ENCODE measurements around the gene TAS2R41. TPM values are rescaled to one million over a fixed set of nuclear protein-coding genes. Genes with fewer than 3 reads are reported as not detected.

TAS2R41 gene
- total and polyA plus RNA-seq, 2 of the 13 experiments (the other 11 are each of a cell fraction or from before 2014, with no cell fraction given), result not detected

- BruUV-seq (replicated peaks), result no TSS peak
- H3K36me3 ChIP-seq (replicated peaks in 1 of 2; ENCODE audit: control insufficient read depth in 1 of 2, insufficient read depth in 2 of 2, low read length in 2 of 2), result no peaks in the 10 kb centered on the region
- ATAC-seq (no peak), DNase-seq (ENCODE audit: low spot score) (no peak), FAIRE-seq (no peak)
- H3K27ac ChIP-seq (ENCODE audit: extremely low read length, insufficient read depth, low read length), result no peak overlapping the region
- no peak overlapping the region for H3K9ac ChIP-seq (ENCODE audit: insufficient read depth, low read depth, low read length)
- H3K79me2 ChIP-seq (ENCODE audit: insufficient read depth, low read length), result no peaks in the 10 kb centered on the region
- no peak overlapping the region for H3K4me3 ChIP-seq (replicated peaks in 1 of 3; ENCODE audit: insufficient read depth in 1 of 3, low read depth in 2 of 3, low read length in 3 of 3)
- H4K20me1 ChIP-seq (ENCODE audit: insufficient read depth, low read length), result no peaks in the 10 kb centered on the region
- TF ChIP-seq SKI (IDR thresholded peaks at IDR 0.05; ENCODE audit: partially characterized antibody), result no peak
- no peak for TF ChIP-seq TRIM22 (IDR thresholded peaks at IDR 0.05)
- no peak for TF ChIP-seq ZFY (CRISPR knock-in tag; IDR thresholded peaks at IDR 0.05)
- no peak for TF ChIP-seq SIN3B (IDR thresholded peaks at IDR 0.05; ENCODE audit: low read length)
- POLR2A ChIA-PET, result no interaction called here
- H3K27me3 ChIP-seq (ENCODE audit: control insufficient read depth in 1 of 2, insufficient read depth in 2 of 2, low read length in 2 of 2), result peaks cover 0 to 4% of the 10 kb centered on the region in 2 experiments; a peak in 1 of 5 replicates
- intact Hi-C loops (cut with micrococcal nuclease; ENCODE audit: unreplicated experiment) (no loop called here), in situ Hi-C loops (cut with HindIII; ENCODE audit: extremely low pct_ligation_motif_present, low pct_unique_long_range_greater_than_20kb) (no loop called here)
- 24% methylated on average over 11 of the region's 11 CpGs for WGBS (ENCODE audit: low lambda C conversion rate)
- H3K9me3 ChIP-seq (ENCODE audit: low read length), result no peaks in the 10 kb centered on the region
- H3K4me2 ChIP-seq (ENCODE audit: low read depth, low read length), result no peak overlapping the region
- H2AFZ ChIP-seq (ENCODE audit: low read length), result no peak overlapping the region
- CTCF ChIA-PET (ENCODE audit: low intra/inter-chr PET ratio, low total read pairs), result no interaction called here
- H3K4me1 ChIP-seq (ENCODE audit: insufficient read depth, low read length), result no peaks in the 10 kb centered on the region
Observed at GRCh38 chr7:143518941-143519340, 41.3 kb downstream of the TAS2R41 start.

- Histone ChIP-seq H4K20me1 (ENCODE audit: insufficient read depth, low read length) (no peaks in the 10 kb centered on the region), H2AFZ (ENCODE audit: low read length) (no peak overlapping the region), H3K4me1 (ENCODE audit: insufficient read depth, low read length) (no peaks in the 10 kb centered on the region), H3K4me3 (replicated peaks in 1 of 3; ENCODE audit: insufficient read depth in 1 of 3, low read depth in 2 of 3, low read length in 3 of 3) (no peak overlapping the region), H3K79me2 (ENCODE audit: insufficient read depth, low read length) (no peaks in the 10 kb centered on the region), H3K4me2 (ENCODE audit: low read depth, low read length) (no peak overlapping the region), H3K9ac (ENCODE audit: insufficient read depth, low read depth, low read length) (no peak overlapping the region), H3K36me3 (replicated peaks in 1 of 2; ENCODE audit: control insufficient read depth in 1 of 2, insufficient read depth in 2 of 2, low read length in 2 of 2) (no peaks in the 10 kb centered on the region), H3K27ac (ENCODE audit: extremely low read length, insufficient read depth, low read length) (no peak overlapping the region), H3K9me3 (ENCODE audit: low read length) (no peaks in the 10 kb centered on the region), H3K27me3 (ENCODE audit: control insufficient read depth in 1 of 2, insufficient read depth in 2 of 2, low read length in 2 of 2) (peaks cover 0 to 4% of the 10 kb centered on the region in 2 experiments; a peak in 1 of 5 replicates)
- CTCF ChIA-PET (ENCODE audit: low intra/inter-chr PET ratio, low total read pairs), result no interaction called here
- no peak for ATAC-seq
- DNase-seq (ENCODE audit: low spot score), result no peak
- POLR2A ChIA-PET, result no interaction called here
- 39% methylated on average over 7 of the region's 7 CpGs for WGBS (ENCODE audit: low lambda C conversion rate)
- intact Hi-C loops (cut with micrococcal nuclease; ENCODE audit: unreplicated experiment), result no loop called here
- no TSS peak for BruUV-seq (replicated peaks)
- in situ Hi-C loops (cut with HindIII; ENCODE audit: extremely low pct_ligation_motif_present, low pct_unique_long_range_greater_than_20kb), result no loop called here
- no peak for FAIRE-seq
- no peak for TF ChIP-seq ZNF432 (CRISPR knock-in tag; IDR thresholded peaks at IDR 0.05; ENCODE audit: borderline replicate concordance)
- TF ChIP-seq DZIP1 (CRISPR knock-in tag; IDR thresholded peaks at IDR 0.05), result no peak
- TF ChIP-seq ZNF598 (CRISPR knock-in tag; IDR thresholded peaks at IDR 0.05; ENCODE audit: borderline replicate concordance), result no peak
- TF ChIP-seq ZBTB7A (CRISPR knock-in tag; IDR thresholded peaks at IDR 0.05), result no peak
- no peak for TF ChIP-seq ZNF570 (CRISPR knock-in tag; IDR thresholded peaks at IDR 0.05; ENCODE audit: borderline replicate concordance)
- no peak for TF ChIP-seq ZBTB34 (CRISPR knock-in tag; IDR thresholded peaks at IDR 0.05)
- TF ChIP-seq ATF7-NPFF (CRISPR knock-in tag; IDR thresholded peaks at IDR 0.05; ENCODE audit: low read depth), result no peak
- no peak for TF ChIP-seq ELF4 (CRISPR knock-in tag; IDR thresholded peaks at IDR 0.05; ENCODE audit: borderline replicate concordance)
- TF ChIP-seq HMGA1 (CRISPR knock-in tag; conservative IDR thresholded peaks at IDR 0.05), result no peak
- no peak for TF ChIP-seq IKZF1 (IDR thresholded peaks at IDR 0.05)
Observed at GRCh38 chr7:143519411-143520131, 41.9 kb downstream of the TAS2R41 start.
